GM12801 (cell line): ENCODE data around the gene PKP1.

Source experiments
- TF ChIP-seq, protein P1 (sequence below): IDR thresholded peaks from one replicate; pipeline ENCODE4 v1.5.1; 2011; ENCODE audit warnings: control low read depth; ENCODE audit not compliant: insufficient read length; ENCODE audit errors: extremely low read depth

Gene PKP1

DNA sequence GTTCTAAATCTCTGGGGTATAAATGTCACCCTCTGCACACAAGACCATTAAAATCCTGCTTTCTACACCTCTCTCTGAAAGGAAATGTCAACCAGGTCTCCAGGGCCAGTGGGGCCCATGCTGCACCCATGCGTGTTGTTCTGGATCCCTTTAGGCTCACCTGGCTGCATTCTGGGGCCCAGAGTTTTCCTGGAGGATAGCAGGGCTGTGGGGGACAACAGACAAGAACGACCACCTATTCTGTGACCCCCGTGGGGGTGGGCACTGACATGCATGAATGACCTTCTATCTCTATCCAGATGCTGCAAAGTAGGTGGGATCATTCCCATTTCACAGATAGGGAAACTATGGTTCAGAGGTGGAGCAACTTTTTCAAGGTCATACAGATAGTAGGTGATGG is 52.6 kb downstream of the PKP1 start:
- TF ChIP-seq, protein P1, sequence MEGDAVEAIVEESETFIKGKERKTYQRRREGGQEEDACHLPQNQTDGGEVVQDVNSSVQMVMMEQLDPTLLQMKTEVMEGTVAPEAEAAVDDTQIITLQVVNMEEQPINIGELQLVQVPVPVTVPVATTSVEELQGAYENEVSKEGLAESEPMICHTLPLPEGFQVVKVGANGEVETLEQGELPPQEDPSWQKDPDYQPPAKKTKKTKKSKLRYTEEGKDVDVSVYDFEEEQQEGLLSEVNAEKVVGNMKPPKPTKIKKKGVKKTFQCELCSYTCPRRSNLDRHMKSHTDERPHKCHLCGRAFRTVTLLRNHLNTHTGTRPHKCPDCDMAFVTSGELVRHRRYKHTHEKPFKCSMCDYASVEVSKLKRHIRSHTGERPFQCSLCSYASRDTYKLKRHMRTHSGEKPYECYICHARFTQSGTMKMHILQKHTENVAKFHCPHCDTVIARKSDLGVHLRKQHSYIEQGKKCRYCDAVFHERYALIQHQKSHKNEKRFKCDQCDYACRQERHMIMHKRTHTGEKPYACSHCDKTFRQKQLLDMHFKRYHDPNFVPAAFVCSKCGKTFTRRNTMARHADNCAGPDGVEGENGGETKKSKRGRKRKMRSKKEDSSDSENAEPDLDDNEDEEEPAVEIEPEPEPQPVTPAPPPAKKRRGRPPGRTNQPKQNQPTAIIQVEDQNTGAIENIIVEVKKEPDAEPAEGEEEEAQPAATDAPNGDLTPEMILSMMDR: no peak

- TF ChIP-seq, protein P1: no peak
Observed at GRCh38 chr1:201336711-201337450, 53.6 kb downstream of the PKP1 start.

DNA sequence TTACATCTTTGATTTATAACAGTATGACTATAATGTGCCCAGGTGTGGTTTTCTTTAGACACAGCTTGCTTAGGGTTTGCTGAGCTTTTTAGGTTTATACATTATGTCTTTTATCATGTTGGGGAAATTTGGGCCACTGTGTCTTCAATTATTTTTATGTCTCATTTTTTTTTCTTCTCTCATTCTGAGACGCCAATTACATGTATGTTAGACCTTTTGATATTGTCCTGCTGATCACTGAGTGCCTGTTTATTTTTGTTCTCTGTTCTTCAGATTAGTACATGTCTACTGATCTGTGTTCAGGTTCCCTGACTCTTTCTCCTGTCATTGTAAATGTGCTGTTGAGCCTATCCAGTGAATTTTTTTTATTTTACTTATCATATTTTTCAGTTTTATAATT is 58.1 kb downstream of the PKP1 start:
- TF ChIP-seq, protein P1: no peak

DNA sequence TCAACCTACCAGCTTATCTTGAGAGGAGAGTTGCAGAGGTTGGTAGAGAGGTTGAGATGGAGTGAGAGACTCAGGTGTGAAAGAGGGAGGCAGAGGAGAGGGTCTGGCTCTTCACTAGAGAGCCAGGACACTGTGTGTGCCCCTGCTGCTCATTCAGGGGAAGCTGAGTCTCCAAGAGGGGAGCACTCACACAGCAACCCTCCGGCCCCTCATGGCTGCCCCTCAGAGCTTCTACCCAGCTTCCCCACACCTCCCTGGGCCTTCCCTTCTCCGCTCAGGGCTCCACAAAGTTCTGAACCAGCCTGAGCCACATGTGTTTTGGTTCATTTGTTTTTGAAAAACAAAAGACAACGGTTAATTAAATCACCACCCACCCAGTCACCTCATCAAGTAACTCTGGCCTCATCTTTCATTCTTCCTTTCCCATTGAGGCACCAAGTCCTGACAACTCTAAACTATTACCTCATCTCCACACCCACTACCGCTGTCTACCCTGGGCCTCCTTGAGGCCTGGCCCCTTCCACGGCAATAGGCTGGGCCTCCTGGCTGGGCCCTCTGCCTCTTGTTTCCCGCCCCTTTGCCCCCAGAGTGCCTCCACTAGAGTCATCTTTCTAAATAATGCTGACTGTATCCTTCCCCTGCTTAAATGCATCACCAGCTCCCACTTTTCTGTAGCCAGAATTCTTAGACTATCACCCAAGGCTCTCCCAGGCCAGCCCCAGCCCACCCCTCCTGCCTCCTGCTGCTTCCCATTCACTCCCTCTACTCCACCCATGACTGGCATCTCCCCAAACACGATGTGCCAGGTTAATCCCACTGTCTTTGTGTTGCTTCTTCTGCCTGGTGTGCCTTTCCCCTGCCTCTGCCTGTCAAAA is 61.1 kb downstream of the PKP1 start:
- TF ChIP-seq, protein P1: no peak

GRCh38 chr1:201345081-201345355 is 61.7 kb downstream of the PKP1 start:
- TF ChIP-seq, protein P1: no peak

- TF ChIP-seq, protein P1: no peak
Observed at GRCh38 chr1:201346337-201346939, 63.1 kb downstream of the PKP1 start.

- TF ChIP-seq, protein P1: no peak
Observed at GRCh38 chr1:201346987-201347386, 63.7 kb downstream of the PKP1 start.
